Stimulated activated CD8-positive, alpha-beta memory T cell treated with anti-CD3 and anti-CD28 coated beads, Interleukin-7, amount 100 ng/mL, for 48 hours (primary cell): Measurements from ENCODE around the gene USH1C.

Experiments
- DNase-seq, 2 donors: peaks; one replicate each; pipeline ENCODE4 v3.0.0-alpha.2; 2020; ENCODE audit warnings: low read depth in 1 of 2; ENCODE audit errors: extremely low read depth in 1 of 2

The USH1C gene

GRCh38 chr11:17510507-17511206 lies 33.6 kb downstream of the USH1C start:
- no peak for DNase-seq

DNA sequence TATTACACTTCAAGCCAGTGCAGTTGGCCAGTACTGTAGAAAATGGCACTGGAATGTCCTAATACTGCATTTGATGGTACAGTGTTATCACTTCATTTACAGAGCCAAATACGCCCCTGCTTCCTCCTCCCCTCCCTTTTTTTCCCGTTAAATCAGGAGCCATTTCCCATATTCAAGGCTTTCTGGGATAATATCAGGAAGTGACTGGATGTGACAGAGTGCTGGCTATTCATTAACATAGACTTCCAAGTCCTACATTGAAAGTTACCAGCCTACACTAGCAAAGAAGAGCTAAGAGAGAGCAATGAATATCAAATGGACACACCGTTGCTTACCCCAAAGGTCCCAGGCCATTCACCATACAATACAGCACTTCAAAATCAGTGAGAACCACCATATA lies 35.4 kb downstream of the USH1C start:
- DNase-seq = no peak

DNA sequence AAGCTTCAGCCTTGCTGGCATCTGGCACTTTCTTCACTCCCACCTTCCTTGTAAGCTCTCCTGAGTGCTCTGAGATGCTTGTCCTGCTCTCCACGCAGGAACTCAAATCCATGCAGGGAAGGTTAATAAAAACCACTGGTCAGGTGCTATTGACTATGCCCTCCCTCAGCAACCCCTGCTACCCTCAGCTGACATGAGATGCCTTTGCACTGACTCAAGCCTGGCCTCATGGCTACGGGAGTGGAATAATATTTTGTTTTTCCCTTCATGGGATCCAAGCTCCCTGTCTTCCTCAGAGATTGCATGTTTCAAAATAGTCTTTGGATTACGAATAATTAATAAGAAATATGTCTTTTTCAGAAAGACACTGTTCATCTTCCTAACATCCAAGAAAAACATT lies 35.9 kb downstream of the USH1C start:
- no peak for DNase-seq

DNA sequence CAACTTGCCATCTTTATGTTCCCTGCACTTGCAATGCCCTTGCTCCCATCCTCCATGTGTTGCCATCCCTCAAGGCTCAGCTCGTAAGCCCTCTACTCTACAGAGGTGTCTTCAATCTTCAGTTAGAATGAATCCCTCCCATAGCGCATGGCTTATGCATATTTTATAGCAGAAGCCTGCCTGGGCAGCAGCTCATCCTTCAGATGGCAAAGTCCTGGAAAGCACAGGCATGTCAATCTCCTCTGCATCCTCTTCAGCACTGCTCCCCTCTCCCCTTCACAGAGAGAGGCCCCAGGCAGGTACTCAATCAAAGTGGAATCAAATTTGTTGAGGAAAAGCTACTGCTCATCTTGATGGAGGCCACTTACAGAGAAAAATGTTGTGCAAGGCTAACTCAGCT lies 36.4 kb downstream of the USH1C start:
- DNase-seq = no peak

DNA sequence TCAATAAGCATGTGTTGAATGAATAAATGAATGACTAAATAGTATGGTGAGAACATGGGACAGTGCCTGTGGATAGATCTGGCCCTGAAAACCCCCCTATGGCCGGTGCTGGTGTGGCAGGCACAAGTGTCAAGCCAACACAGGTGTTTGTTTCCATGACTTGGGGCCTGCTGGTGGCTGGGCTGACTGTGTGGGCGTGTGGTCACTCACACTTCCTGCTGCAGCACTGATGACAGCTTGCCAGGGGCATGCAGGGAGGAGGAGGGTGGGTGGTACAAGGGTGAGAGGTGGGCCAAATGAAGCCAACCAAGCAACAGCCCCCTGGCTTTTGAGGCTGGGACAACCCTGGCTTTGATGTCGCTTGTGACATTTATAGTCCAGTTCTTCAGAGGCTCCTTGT lies 37.3 kb downstream of the USH1C start:
- DNase-seq = no peak

- DNase-seq = no peak
Observed at GRCh38 chr11:17506314-17506713, 37.9 kb downstream of the USH1C start.

GRCh38 chr11:17505146-17505545 lies 39.1 kb downstream of the USH1C start:
- no peak for DNase-seq

DNA sequence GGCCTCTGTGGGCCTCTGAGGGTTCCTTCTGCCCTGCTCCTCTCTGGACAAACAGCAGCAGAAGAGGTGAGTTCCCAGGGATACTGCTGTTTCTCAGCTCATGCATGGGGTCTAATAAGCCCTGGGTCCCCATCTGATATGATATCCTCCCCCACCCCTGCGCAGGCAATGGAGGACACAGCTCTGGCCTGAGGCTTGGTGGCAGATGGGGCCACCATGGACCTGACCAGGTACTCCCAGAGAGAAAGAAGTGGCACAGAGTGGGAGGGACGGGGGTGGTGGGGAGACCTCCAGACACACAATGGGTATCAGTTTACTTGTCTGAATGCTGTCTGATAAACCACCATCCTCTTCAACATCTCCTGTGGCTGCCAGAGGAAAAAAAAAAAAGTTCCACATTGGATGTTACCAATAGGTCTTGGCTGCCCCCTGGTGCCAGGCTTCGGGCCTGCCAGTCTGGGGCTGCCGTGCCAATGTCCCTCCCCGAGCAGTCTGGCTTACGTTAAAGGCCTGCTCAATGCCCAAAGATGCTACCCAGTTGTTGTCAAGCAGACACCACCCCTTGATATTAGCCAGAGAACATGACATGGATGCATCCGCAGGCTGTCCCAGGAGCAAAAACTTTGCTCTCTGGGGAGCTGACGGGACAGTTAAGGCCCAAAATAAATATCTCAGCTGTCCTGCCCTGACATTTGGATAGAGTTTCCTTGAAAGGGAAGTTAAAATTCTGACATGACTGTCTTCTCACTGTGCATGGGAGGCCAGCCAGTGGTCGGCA lies 39.7 kb downstream of the USH1C start:
- DNase-seq = peak; percentile 39 to 53

- DNase-seq = no peak
Observed at GRCh38 chr11:17502630-17503029, 41.6 kb downstream of the USH1C start.

DNA sequence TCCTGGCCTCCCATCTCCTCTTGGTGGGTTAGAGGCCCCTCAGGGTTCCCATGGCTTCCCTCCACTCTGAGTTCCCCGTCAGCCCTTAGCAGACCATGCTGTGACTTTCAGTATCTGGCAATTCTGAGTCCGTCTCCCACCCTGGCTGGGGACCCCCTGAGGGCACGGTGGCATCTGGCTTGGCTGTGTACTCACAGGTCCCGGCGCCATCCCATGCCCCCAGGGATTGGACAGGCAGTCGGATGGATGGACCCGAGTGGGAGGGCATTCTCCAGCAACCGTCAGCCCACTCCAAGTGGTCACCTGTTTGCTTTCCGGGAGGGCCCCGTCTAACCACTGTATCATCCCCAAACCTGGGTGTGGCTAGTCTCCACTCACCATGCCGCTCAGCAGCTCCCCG lies 43.5 kb downstream of the USH1C start:
- no peak for DNase-seq

GRCh38 chr11:17498475-17498874 lies 45.7 kb downstream of the USH1C start:
- no peak for DNase-seq

DNA sequence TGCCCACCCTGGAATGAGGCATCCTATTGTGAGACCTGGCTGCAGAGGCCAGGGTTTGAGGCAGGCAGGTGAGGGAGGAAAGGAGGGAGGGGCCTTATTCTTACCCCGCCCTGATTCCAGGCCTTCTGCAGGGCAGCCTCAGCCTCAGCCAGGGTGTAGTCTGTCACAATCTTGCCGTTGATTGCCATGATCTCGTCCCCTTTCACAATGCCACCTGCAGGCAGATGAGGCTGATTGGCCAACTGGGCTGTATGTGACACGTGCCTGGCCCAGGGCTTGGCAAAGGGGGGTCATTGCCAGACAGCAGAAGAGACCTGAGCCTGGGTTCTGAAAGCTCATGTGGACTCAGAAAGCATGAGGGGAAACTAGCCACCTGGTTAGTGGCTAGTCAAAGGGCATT lies 46.2 kb downstream of the USH1C start:
- DNase-seq = no peak

DNA sequence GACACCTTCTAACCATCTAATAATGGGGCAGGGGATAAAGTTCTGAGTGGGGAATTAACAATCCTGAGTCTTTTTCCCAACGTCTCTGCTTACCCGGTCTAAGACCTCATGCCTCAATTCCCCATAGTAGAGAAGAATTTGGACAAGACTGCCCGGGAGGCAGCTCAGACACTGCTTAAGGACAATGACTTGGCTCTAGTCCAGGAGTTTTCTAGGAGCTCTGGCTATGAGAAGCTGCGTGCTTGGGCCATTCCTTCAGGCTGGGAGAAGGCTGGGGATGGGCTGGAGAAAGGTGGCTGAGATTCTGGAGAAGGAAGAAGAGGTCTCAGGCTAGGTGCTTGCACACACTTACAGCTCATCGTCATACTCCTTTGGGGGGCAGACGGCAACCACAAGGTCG lies 47.8 kb downstream of the USH1C start:
- DNase-seq = no peak

- DNase-seq = no peak
Observed at GRCh38 chr11:17494019-17494418, 50.2 kb downstream of the USH1C start.

GRCh38 chr11:17490938-17491337 lies 53.3 kb downstream of the USH1C start:
- no peak for DNase-seq

- DNase-seq = no peak
Observed at GRCh38 chr11:17490232-17490631, 54.0 kb downstream of the USH1C start.

DNA sequence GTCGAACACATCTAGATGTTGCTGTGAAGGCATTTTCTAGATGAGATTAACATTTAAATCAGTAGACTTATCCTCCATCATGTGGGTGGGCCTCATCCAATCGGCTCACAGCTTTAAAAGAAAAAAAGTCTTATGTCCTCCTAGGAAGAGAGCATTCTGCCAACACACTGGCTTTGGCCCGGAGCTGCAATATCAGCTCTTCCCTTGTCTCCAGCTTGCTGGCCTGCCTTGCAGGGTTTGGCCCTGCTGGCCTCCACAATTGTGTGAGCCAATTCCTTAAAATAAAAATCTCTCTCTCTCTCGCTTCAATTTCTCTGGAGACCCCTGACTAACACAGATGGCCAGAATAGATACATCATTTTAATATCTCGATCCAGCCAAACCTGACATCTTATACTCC lies 54.5 kb downstream of the USH1C start:
- DNase-seq = no peak

GRCh38 chr11:17488563-17488962 lies 55.7 kb downstream of the USH1C start:
- no peak for DNase-seq

DNA sequence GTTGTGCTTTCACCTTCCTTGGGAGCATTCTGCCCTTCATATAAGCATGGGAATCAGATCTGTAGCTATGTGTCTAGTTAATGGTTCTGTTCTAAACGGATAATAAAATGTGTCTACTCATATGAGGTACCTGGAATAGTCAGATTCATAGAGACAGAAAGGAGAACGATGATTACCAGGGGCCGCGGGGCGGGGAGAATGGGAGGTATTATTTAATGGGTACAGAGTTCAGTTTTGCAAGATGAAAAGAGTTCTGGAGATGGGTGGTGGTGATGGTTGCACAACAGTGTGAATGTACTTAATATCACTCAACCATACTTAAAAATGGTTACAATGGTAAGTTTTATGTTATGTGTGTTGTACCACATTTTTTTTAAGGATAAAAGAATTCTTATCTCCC lies 57.6 kb downstream of the USH1C start:
- no peak for DNase-seq

DNA sequence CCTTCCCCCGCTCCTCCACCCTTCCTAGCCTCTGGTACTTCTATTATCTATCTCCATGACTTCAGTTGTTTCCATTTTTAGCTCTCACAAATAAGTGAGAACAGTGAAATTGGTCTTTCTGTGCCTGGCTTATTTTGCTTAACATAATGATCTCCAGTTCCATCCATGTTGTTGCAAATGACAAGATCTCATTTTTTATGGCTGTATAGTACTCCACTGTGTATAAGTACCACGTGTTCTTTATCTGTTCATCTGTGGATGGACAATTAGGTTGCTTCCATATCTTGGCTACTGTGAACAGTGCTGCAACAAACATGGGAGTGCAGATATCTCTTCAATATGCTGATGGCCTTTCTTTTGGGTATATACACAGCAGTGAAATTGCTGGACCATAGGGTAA lies 60.7 kb downstream of the USH1C start:
- no peak for DNase-seq

GRCh38 chr11:17481905-17482304 lies 62.3 kb downstream of the USH1C start:
- DNase-seq = no peak
